Measurements from ENCODE around the gene TRNAU1AP. TPM values are rescaled to one million over a fixed set of nuclear protein-coding genes. Genes with fewer than 3 reads are reported as not detected.

Gene TRNAU1AP
- total and polyA plus RNA-seq, 2 of the 13 experiments (the other 11 are each of a cell fraction or from before 2014, with no cell fraction given): 29.0 to 42.9 TPM

DNA sequence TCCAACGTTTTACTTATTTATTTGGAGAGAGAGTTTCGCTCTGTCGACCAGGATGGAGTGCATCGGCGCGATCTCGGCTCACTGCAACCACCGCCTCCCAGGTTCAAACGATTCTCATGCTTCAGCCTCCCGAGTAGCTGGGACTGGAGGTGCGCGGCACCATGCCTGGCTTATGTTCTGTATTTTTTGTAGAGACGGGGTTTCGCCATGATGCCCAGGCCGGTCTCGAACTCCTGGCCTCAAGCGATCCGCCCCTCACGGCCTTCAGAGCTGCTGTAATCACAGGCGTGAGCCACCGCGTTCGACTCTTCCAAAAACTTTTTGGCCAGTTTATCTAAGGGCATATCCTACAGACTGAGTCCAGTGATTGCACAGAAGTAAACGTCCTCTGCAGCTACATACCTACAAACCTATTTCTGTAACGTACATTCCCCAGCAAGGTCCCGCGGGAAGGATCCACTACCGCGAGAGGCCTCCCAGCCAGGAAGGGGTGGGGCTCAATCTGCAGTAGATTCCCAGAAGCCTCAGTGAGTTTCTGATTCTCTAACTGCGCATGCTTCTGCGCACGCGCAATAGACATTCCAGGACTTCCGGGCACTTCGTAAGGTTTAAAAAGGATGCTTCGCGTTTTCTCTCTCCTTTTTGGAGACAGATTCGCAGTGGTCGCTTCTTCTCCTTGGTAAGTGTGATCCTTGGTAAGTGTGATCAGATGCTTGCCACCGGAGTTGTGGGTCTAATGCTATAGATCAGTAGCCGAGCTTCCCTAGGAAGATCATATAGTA, 47.3 kb upstream of the TRNAU1AP start, which contains the start of gene RCC1 (continued):
- TF ChIP-seq, protein P1, sequence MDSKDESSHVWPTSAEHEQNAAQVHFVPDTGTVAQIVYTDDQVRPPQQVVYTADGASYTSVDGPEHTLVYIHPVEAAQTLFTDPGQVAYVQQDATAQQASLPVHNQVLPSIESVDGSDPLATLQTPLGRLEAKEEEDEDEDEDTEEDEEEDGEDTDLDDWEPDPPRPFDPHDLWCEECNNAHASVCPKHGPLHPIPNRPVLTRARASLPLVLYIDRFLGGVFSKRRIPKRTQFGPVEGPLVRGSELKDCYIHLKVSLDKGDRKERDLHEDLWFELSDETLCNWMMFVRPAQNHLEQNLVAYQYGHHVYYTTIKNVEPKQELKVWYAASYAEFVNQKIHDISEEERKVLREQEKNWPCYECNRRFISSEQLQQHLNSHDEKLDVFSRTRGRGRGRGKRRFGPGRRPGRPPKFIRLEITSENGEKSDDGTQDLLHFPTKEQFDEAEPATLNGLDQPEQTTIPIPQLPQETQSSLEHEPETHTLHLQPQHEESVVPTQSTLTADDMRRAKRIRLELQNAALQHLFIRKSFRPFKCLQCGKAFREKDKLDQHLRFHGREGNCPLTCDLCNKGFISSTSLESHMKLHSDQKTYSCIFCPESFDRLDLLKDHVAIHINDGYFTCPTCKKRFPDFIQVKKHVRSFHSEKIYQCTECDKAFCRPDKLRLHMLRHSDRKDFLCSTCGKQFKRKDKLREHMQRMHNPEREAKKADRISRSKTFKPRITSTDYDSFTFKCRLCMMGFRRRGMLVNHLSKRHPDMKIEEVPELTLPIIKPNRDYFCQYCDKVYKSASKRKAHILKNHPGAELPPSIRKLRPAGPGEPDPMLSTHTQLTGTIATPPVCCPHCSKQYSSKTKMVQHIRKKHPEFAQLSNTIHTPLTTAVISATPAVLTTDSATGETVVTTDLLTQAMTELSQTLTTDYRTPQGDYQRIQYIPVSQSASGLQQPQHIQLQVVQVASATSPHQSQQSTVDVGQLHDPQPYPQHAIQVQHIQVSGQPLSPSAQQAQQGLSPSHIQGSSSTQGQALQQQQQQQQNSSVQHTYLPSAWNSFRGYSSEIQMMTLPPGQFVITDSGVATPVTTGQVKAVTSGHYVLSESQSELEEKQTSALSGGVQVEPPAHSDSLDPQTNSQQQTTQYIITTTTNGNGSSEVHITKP (CRISPR knock-in tag; IDR thresholded peaks at IDR 0.05; ENCODE audit: low read depth): peak; percentile 24; the same call in 1 of the 2 replicates
- TF ChIP-seq RCOR2 (CRISPR knock-in tag; IDR thresholded peaks at IDR 0.05) (0 out of 2 replicates have a peak, but pooled peaks have one; percentile 45), GABPB1 (CRISPR knock-in tag; IDR thresholded peaks at IDR 0.05) (peak; percentile 77), MXI1 (IDR thresholded peaks at IDR 0.05; ENCODE audit: borderline replicate concordance, low read depth, low read length) (peak; percentile 84; the same call in 2 of the 3 replicates), ZC3H13 (CRISPR knock-in tag; IDR thresholded peaks at IDR 0.05) (peak; percentile 3; the same call in 1 of the 2 replicates), YEATS4 (CRISPR knock-in tag; IDR thresholded peaks at IDR 0.05; ENCODE audit: borderline replicate concordance) (peak; percentile 90; the same call in 1 of the 2 replicates), TAF15 (IDR thresholded peaks at IDR 0.05; ENCODE audit: low read depth, low read length, poor library complexity, severe bottlenecking) (no peak), ZNF225 (CRISPR knock-in tag; IDR thresholded peaks at IDR 0.05) (no peak), NR2C2 (CRISPR knock-in tag; IDR thresholded peaks at IDR 0.05; ENCODE audit: borderline replicate concordance) (no peak), MAZ (IDR thresholded peaks at IDR 0.05; ENCODE audit: borderline replicate concordance, low read depth, low read length) (no peak), MAZ (CRISPR knock-in tag; IDR thresholded peaks at IDR 0.05; ENCODE audit: low read depth) (no peak), SRSF9 (IDR thresholded peaks at IDR 0.05; ENCODE audit: borderline replicate concordance, insufficient read depth, low read depth, low read length, poor library complexity, severe bottlenecking) (no peak)
- TF ChIP-seq, protein P2, sequence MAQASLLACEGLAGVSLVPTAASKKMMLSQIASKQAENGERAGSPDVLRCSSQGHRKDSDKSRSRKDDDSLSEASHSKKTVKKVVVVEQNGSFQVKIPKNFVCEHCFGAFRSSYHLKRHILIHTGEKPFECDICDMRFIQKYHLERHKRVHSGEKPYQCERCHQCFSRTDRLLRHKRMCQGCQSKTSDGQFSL (CRISPR knock-in tag; IDR thresholded peaks at IDR 0.05): no peak
- TF ChIP-seq, protein P3, sequence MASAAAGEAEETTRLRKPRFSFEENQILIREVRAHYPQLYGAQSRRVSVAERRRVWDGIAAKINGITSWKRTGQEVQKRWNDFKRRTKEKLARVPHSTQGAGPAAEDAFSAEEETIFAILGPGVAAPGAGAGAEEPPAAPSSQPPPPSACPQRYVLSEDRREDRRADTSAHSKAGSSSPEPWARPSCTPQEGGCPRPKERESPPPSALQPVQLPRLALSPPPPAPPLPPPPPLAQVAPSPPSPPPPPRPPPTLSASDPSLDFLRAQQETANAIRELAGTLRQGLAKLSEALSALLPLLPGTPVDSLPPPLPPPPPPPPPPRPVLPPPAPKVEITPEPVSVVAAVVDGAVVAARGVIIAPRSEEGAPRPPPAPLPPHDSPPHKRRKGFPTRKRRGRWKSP (CRISPR knock-in tag; IDR thresholded peaks at IDR 0.05): peak; percentile 45; the same call in 1 of the 2 replicates
- TF ChIP-seq, protein P4, sequence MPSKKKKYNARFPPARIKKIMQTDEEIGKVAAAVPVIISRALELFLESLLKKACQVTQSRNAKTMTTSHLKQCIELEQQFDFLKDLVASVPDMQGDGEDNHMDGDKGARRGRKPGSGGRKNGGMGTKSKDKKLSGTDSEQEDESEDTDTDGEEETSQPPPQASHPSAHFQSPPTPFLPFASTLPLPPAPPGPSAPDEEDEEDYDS (CRISPR knock-in tag; IDR thresholded peaks at IDR 0.05): peak; percentile 98
- TF ChIP-seq, protein P5, sequence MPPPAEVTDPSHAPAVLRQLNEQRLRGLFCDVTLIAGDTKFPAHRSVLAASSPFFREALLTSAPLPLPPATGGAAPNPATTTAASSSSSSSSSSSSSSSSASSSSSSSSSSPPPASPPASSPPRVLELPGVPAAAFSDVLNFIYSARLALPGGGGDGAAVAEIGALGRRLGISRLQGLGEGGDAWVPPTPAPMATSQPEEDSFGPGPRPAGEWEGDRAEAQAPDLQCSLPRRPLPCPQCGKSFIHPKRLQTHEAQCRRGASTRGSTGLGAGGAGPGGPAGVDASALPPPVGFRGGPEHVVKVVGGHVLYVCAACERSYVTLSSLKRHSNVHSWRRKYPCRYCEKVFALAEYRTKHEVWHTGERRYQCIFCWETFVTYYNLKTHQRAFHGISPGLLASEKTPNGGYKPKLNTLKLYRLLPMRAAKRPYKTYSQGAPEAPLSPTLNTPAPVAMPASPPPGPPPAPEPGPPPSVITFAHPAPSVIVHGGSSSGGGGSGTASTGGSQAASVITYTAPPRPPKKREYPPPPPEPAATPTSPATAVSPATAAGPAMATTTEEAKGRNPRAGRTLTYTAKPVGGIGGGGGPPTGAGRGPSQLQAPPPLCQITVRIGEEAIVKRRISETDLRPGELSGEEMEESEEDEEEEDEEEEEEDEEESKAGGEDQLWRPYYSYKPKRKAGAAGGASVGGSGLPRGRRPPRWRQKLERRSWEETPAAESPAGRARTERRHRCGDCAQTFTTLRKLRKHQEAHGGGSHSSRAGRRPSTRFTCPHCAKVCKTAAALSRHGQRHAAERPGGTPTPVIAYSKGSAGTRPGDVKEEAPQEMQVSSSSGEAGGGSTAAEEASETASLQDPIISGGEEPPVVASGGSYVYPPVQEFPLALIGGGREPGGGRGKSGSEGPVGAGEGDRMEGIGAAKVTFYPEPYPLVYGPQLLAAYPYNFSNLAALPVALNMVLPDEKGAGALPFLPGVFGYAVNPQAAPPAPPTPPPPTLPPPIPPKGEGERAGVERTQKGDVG (CRISPR knock-in tag; IDR thresholded peaks at IDR 0.05; ENCODE audit: borderline replicate concordance): no peak
- TF ChIP-seq, protein P6, sequence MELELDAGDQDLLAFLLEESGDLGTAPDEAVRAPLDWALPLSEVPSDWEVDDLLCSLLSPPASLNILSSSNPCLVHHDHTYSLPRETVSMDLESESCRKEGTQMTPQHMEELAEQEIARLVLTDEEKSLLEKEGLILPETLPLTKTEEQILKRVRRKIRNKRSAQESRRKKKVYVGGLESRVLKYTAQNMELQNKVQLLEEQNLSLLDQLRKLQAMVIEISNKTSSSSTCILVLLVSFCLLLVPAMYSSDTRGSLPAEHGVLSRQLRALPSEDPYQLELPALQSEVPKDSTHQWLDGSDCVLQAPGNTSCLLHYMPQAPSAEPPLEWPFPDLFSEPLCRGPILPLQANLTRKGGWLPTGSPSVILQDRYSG (CRISPR knock-in tag; IDR thresholded peaks at IDR 0.05): no peak; the same call in 1 of the 2 replicates
